Testis (tissue), 3 donors: ENCODE measurements around the gene RHEB. TPM values are rescaled to one million over a fixed set of nuclear protein-coding genes. Genes with fewer than 3 reads are reported as not detected.

Source experiments
- DNase-seq: peaks from one replicate; pipeline ENCODE4 v3.0.0-alpha.2; 2019
- H3K27ac ChIP-seq, 2 donors: fragments of 200-600 bp; sonication (generic); one replicate each; pipeline ENCODE4 v1.5.1; 2019
- H3K27me3 ChIP-seq: fragments of 200-600 bp; sonication (generic); one replicate; pipeline ENCODE4 v1.5.1; 2019
- H3K36me3 ChIP-seq: fragments of 200-600 bp; sonication (generic); one replicate; pipeline ENCODE4 v1.5.1; 2017; ENCODE audit warnings: low read depth; ENCODE audit errors: missing control alignments
- H3K4me1 ChIP-seq: fragments of 200-600 bp; sonication (generic); one replicate; pipeline ENCODE4 v1.5.1; 2019
- H3K4me3 ChIP-seq, 2 donors: fragments of 200-600 bp; sonication (generic); one replicate each; pipeline ENCODE4 v1.5.1; 2017 to 2019
- H3K9me3 ChIP-seq: fragments of 200-600 bp; sonication (generic); one replicate; pipeline ENCODE4 v1.5.1; 2017
- CTCF ChIP-seq, 3 experiments: fragments of 450-650 bp in 2 of 3; fragments of 200-600 bp in 1 of 3; sonication (generic) in 1 of 3; IDR thresholded peaks; one replicate each; pipeline ENCODE4 v1.5.1; 2016 to 2019; ENCODE audit warnings: antibody characterized with exemption in 3 of 3, mild to moderate bottlenecking in 2 of 3, moderate library complexity in 1 of 3
- POLR2A ChIP-seq: fragments of 450-650 bp; IDR thresholded peaks from one replicate; pipeline ENCODE4 v1.6.1; 2017; ENCODE audit warnings: antibody characterized with exemption, mild to moderate bottlenecking, moderate library complexity
- WGBS, 2 donors: methylation state at CpG; one replicate each; pipeline ENCODE4 v1.1.5; 2018; 5-methylcytosine and 5-hydroxymethylcytosine counted together
- intact Hi-C: fragments of 100-400 bp; cut with DNase I; formaldehyde crosslinking; loops from one replicate; pipeline ENCODE4 v1.15.1; 2023; ENCODE audit warnings: low total_unique reads
- polyA plus RNA-seq: library from polyadenylated mRNA; stranded (reverse); fragments of 350-450 nt; fragmentation: Illumina TruSeq; extraction: RNeasy Lipid Tissue Mini Kit (QIAGEN cat#74804); gene quantifications from one replicate; pipeline ENCODE4 v1.2.3, GENCODE V29; 2014; ENCODE audit warnings: low read depth, low replicate concordance; ENCODE audit not compliant: insufficient read depth
- total RNA-seq, 2 donors: library from RNA; depleted of rRNA; stranded (reverse); fragments of >200 nt; gene quantifications; one replicate each; pipeline ENCODE4 v1.2.3, GENCODE V29; 2016

RHEB gene
- total and polyA plus RNA-seq, 3 donors from 2014 or later, result 59.4 to 88.1 (median 74.6) TPM

GRCh38 chr7:151454932-151455530 is 64.7 kb downstream of the RHEB start:
- TF ChIP-seq POLR2A (no peak), CTCF (IDR thresholded peaks at IDR 0.05) (no peak)
- no peaks in the 10 kb centered on the region for H3K36me3 ChIP-seq
- no peak overlapping the region for H3K27ac ChIP-seq
- H3K27me3 ChIP-seq, result no peaks in the 10 kb centered on the region
- peak; percentile 8 for DNase-seq
- H3K4me1 ChIP-seq, result peaks cover 9% of the 10 kb centered on the region
- no peak overlapping the region for H3K4me3 ChIP-seq
- intact Hi-C loops, result no loop called here
- no peaks in the 10 kb centered on the region for H3K9me3 ChIP-seq
- 88 to 92% methylated on average over 7 to 15 of the region's 15 CpGs for WGBS, 2 donors

GRCh38 chr7:151454305-151454704 is 65.4 kb downstream of the RHEB start:
- no peak overlapping the region for H3K27ac ChIP-seq
- intact Hi-C loops, result no loop called here
- WGBS, 2 donors, result 89 to 92% methylated on average over 14 of the region's 14 CpGs
- no peak overlapping the region for H3K4me3 ChIP-seq
- no peaks in the 10 kb centered on the region for H3K36me3 ChIP-seq
- H3K4me1 ChIP-seq, result peaks cover 1% of the 10 kb centered on the region
- DNase-seq, result no peak
- H3K27me3 ChIP-seq, result no peaks in the 10 kb centered on the region
- TF ChIP-seq CTCF (IDR thresholded peaks at IDR 0.05) (no peak), POLR2A (no peak)
- H3K9me3 ChIP-seq, result no peaks in the 10 kb centered on the region

- peak; percentile 9 for DNase-seq
- no peaks in the 10 kb centered on the region for H3K4me1 ChIP-seq
- no peak overlapping the region for H3K27ac ChIP-seq
- no peak for TF ChIP-seq CTCF (IDR thresholded peaks at IDR 0.05)
- no peaks in the 10 kb centered on the region for H3K36me3 ChIP-seq
- intact Hi-C loops, result no loop called here
- 74 to 86% methylated on average over 9 to 13 of the region's 13 CpGs for WGBS, 2 donors
- no peaks in the 10 kb centered on the region for H3K27me3 ChIP-seq
- no peak overlapping the region for H3K4me3 ChIP-seq
- no peaks in the 10 kb centered on the region for H3K9me3 ChIP-seq
Observed at GRCh38 chr7:151453326-151453791, 66.3 kb downstream of the RHEB start.

- intact Hi-C loops, result no loop called here
- DNase-seq, result peak; percentile 10
- no peaks in the 10 kb centered on the region for H3K27me3 ChIP-seq
Observed at GRCh38 chr7:151452680-151453325, 66.9 kb downstream of the RHEB start.

More at GRCh38 chr7:151452680-151453325, 66.9 kb downstream of the RHEB start:
- Histone ChIP-seq H3K4me1 (no peaks in the 10 kb centered on the region), H3K27ac (no peak overlapping the region), H3K36me3 (no peaks in the 10 kb centered on the region), H3K9me3 (no peaks in the 10 kb centered on the region), H3K4me3 (no peak overlapping the region)
- WGBS, 2 donors, result 77 to 82% methylated on average over 14 to 15 of the region's 15 CpGs
- TF ChIP-seq POLR2A, result no peak
- no peak for TF ChIP-seq CTCF (IDR thresholded peaks at IDR 0.05)
